Activated CD4-positive, alpha-beta T cell treated with anti-CD3 and anti-CD28 coated beads for 48 hours (primary cell): ENCODE results near the gene TBC1D26.
"Not testable (repeated sequence)": the region's sequence is repeated elsewhere in the genome, so short reads cannot be mapped to it uniquely, and the experiment has no call there.

Source experiments
- DNase-seq: peaks from one replicate; pipeline ENCODE4 v3.0.0-alpha.2; 2020

TBC1D26 gene

DNA sequence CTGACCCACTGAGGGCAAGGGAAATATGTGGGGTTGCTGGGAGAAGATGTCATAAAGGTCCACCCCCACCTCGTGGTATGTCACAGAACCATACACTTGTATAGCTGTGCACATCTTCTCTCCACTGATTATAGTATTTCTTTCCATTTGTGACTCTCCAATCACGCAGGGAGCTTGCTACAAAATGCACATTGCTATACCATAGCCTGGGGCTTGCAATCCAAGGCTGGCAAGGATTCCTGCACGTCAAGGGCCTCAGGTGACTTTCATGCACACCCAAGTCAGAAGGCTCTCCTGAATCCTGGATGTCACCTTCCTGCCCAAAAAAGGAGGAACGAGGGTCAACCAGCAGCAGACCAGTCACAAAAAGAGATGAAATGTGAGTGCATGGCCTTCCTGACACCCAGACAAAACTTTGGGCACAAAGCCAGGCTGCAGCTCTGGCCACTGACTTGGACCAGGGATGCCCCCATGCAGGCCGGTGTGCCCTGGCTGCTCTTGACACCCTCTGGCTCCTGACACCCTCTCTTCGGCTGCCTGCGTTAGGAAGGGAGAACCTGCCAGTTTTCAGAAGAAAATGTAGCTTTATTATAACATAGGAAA lies 12.1 kb downstream of the TBC1D26 start:
- no peak for DNase-seq

- DNase-seq, result no peak
Measured at GRCh38 chr17:15744885-15745284, 12.8 kb downstream of the TBC1D26 start.

GRCh38 chr17:15749403-15749802 lies 17.3 kb downstream of the TBC1D26 start:
- not testable (repeated sequence) for DNase-seq

DNA sequence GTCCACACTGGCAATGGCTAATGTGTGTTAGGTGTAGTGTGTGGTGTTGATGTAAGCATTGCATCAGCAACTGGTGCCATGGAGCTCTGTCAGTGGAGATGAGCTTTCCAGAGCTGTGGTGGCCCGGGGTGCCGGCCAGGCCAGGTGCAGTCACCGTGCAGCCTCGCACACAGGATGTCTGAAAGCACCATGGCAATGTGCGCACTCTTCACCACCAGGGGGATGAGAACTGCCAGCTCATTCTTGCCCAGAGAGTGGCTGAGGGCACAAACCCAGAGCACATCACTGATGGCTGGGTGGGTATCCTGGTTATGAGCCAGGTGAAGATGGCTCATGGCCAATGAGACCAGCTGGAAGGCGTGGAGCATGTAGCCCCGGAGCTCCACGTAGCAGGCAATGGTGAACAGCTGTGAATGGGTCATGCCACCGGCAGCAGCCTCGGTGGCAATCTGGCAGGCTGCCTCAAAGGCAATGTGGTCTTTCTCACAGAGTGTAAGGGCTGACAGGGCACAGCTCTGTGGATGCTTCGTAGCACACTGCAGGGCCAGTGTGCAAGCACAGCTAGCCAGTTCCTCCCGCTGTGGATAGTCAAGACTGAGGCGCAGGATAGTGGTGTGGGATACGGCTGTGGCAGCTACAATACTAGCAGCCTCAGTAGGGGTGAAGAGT lies 36.9 kb downstream of the TBC1D26 start:
- not testable (repeated sequence) for DNase-seq

- not testable (repeated sequence) for DNase-seq
Measured at GRCh38 chr17:15770679-15771078, 38.6 kb downstream of the TBC1D26 start.

- no peak for DNase-seq
Measured at GRCh38 chr17:15776871-15777270, 44.8 kb downstream of the TBC1D26 start.

- no peak for DNase-seq
Measured at GRCh38 chr17:15777297-15777696, 45.2 kb downstream of the TBC1D26 start.

- no peak for DNase-seq
Measured at GRCh38 chr17:15777717-15778116, 45.6 kb downstream of the TBC1D26 start.

GRCh38 chr17:15779119-15779518 lies 47.0 kb downstream of the TBC1D26 start:
- DNase-seq, result no peak

- DNase-seq, result no peak
Measured at GRCh38 chr17:15780188-15780587, 48.1 kb downstream of the TBC1D26 start.

GRCh38 chr17:15782866-15783265 lies 50.8 kb downstream of the TBC1D26 start:
- peak; percentile 48 for DNase-seq

GRCh38 chr17:15783461-15783860 lies 51.4 kb downstream of the TBC1D26 start:
- no peak for DNase-seq

- DNase-seq, result not testable (repeated sequence)
Measured at GRCh38 chr17:15784351-15784750, 52.3 kb downstream of the TBC1D26 start.

- not testable (repeated sequence) for DNase-seq
Measured at GRCh38 chr17:15787363-15788075, 55.4 kb downstream of the TBC1D26 start.

DNA sequence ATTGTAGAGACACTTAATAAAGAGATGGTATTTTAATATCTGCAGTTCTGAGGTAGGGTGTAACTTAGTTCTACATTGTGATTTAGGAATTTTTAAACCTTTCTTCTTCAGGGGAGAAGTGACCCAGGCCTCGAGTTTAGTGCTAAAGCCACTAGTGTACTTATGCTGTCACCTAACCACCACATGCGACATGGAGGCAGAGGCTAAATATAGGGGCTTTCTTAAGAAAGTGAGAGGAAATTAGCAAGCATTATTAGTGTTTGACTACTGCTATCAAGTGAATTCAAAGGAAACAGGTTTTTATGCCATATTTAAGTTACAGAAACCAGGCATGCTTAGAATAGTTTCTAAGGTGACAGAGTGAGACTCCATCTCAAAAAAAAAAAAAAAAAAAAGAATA lies 56.3 kb downstream of the TBC1D26 start:
- not testable (repeated sequence) for DNase-seq
